Fibroblast of skin of left quadriceps (primary cell): ENCODE results near the gene PIGU.

Source experiments
- DNase-seq, 2 experiments: peaks; one replicate each; pipeline ENCODE4 v3.0.0-alpha.2; 2013; ENCODE audit warnings: low read depth in 2 of 2

Gene PIGU

GRCh38 chr20:34578521-34578920 is 98.4 kb downstream of the PIGU start:
- no peak for DNase-seq

- DNase-seq, result no peak
Measured at GRCh38 chr20:34578025-34578424, 98.9 kb downstream of the PIGU start.

DNA sequence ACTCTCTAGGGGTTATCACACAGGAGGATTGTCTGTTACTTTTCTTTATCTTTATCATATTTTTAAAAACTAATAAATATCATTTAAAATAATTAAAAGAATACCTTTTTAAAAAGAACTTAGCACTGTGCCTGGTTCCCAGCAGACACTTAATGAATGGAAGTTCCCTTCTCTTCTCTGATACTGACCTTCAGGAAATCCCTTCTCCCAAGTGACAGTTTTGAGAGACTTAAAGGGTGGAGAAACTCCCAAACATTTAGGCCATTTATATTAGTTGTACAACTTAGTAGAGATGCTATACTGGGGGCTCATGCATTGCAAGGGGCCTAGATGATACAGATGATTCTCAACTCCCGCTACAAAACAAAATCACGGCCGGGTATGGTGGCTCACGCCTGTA is 99.8 kb downstream of the PIGU start:
- no peak for DNase-seq

DNA sequence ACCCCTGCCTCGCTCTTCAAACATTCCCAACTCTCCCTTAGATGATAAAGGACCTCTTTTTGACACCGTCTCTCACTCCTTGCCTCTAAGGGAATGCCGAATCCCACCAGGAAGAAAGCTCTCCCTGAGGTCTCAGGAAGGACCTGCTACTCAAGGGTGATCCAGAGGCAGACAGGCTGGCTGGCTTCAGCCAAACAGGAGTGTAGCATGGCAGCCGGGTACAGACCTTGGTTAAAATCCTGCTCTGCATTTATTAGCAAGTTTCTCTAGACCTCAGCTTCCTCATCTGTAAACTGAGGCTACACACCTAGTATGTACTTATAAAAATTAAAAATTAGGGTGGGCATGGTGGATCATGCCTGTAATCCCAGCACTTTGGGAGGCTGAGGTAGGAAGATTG is 101.1 kb downstream of the PIGU start:
- no peak for DNase-seq

DNA sequence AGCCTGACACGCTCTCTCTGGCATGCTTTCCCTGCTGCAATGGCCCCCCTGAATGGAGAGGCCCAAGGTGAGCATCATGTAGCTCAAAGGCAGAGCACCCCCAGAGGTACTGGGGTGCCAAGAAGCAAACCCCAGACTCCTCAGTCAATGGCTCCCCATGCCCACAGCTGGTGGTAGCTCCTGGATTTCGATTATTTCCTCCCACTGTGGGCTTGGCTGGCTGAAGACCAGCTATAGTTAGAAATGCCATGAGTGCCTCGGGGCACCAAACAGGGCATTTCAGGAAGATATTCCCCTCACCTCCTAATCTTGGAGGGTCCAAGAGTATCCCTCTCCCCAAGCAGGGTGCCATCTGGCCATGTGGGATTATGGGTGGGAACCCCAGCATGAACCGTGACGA is 101.6 kb downstream of the PIGU start:
- no peak for DNase-seq

DNA sequence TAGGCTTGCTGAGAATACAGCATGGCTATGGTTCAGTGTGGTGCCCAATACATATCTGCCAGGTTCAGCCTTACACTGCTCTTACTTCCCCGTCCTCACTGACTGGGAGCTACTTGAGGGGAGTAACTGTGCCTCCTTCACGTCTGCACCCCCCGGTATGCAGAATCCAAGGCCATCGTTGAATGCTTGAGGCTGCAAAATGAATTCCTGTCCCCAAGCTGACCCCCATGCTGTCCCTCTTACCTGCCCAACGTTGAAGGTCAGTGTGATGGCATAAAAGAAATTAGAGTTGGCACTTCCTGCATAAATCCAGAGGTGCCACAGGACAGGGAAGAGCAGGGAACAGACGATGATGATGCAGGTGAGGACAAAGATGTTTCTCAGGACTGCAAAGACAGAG is 102.0 kb downstream of the PIGU start:
- DNase-seq, result no peak

DNA sequence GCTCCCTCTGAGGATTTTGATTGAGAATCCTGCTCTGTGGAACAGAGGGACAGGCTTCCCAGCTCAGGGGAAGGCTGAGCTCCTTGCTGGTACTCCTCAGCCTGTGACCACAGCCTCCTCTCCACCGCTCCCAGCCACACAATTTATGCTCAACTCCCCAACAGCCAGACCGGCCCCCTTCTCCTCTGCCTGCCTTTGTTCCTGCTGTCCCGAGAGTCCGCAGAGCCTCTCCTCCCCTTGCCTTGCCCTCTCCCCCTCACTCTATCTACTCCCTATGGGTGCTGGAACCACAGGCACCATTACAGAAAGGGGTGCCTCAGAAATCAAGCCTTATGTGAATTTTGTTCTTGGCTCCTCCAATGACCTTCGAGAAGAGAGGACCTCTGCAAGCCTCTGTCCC is 102.5 kb downstream of the PIGU start:
- no peak for DNase-seq

DNA sequence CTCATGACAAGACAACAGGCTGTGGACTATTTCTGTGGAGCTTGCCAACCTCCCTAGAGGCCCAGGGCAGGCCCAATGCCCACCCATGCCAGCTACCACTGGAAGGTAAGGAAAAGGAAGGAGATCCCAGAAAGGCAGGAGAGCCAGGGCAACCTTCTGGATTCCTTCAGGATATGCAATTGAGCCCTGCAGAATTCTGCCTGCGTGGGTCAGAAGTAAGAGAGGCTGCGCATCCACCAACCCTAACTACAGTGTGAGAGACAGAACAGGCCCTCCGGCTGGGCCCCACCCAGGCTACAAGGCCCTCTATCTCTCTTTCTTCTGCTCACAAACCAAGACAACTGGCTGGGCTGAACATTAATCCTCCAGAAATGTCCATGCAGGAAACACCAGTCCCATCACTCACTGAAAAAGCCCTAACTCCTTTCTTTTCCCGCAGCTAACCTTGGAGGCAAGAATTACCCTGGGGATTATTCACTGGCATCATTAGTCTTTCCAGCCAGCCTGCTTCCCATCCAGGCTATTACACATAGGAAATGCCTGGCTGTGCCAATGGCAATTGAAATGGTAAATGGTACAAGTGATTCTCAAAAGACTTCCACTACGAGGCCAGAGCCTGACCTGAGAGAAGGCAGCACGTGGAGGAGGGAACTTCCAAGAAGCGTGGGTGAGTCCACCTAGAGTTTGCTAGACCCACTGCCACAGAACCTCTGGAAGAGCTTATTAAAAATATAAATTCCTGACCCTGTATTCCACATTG is 103.2 kb downstream of the PIGU start:
- no peak for DNase-seq

GRCh38 chr20:34571753-34572152 is 105.1 kb downstream of the PIGU start:
- no peak for DNase-seq

DNA sequence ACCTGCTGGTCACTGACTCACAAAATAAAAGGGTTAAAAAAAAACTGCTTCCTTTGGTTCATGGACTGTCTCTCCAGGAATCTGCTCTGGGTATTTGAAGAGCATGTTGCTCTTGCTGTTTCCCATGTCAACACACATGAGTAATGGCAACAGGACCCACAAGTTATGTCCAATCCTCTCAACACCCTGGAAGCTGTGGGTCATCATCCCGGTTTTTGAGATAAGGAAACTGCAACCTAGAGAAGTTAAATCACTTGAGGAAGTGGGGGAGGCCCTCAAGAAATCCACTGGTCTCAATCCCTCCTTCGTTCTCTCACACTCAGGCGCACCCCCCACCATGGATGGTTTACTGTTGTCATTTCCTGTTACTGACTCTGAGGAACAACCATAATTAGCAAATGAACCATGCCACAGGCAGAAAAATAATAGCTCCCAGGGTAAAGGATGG is 106.0 kb downstream of the PIGU start:
- DNase-seq, result peak; percentile 30 to 36

DNA sequence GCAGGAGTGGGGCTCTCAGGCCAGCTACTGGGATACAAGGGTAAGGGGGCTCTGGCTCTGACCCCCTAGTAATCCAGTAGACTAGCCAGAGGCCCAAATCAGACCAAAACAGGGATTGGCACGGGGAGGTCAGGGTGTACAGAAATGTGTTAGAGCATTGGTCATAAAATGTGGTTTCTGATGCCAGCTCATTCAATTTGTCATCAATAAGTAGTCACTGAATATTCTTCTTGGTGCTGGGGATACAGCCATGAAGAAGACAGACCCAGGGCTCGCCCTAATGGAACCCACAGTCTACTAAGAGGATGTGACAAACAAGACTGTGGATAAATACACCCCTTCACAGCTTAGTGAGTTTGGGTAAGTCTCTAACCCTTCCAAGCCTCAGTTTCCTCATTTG is 107.3 kb downstream of the PIGU start:
- DNase-seq, result no peak

GRCh38 chr20:34567892-34568865 is 108.7 kb downstream of the PIGU start:
- no peak for DNase-seq

DNA sequence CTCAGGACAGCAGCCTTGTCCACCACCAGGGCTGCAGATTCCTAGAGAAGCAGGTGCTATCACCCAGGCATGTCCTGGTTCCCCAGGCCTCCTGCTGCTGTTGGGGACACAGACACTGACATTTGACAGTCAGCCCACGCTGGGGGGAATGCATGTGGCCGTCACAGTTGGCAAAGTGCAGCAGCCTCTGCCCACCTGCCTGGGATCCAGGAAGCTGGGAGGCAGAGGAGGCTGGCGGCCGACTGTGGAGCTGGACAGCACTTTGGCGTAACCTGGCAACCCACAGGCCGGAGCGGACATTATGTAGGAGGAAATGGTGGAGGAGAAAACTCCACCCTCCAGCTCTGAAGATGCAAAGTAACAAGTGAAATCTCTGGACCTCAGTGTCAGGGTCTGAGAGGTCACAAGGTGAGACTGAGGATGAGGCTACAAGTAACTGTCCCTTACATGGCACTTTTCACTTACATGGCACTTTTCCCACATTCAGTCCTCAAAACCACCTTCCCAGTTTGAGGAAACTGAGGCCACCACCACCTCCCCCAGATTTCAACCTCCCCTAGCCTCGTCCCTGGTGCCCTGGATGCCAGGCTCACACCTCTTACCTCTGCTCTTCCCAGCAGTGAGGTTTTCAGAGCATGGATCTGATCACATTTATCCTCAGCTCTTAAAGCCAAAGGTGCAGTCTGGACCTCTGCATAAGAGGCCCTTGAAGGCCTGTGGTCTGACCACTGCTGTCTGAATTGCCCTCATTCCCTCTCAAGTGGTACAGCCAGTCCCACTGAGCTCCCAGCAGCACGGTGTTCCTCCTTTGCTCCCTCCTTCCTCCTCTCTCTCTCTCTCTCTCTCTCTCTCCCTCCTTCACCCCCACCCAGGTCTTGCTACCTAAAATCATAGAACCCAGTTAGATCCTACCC is 109.7 kb downstream of the PIGU start:
- no peak for DNase-seq

DNA sequence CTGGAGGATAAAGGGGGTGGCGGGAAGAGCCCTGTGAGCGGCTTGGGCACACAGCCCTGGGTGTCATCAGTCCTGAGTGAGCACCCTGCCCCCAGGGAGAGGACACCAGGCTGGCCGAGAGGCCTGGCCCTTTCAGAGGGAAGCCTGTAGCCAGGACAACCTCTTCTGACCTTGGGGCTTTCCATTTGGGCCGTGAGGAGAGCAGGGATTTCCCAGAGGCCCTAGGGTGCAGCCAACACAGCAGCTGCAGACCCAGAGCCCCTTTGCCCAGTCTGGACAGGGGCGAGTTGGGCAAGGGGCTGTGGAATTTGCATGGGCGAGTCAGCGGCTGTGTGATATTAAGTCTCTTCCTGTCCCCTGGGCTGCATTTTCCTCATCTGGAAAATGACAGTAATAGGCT is 112.1 kb downstream of the PIGU start:
- DNase-seq, result no peak

DNA sequence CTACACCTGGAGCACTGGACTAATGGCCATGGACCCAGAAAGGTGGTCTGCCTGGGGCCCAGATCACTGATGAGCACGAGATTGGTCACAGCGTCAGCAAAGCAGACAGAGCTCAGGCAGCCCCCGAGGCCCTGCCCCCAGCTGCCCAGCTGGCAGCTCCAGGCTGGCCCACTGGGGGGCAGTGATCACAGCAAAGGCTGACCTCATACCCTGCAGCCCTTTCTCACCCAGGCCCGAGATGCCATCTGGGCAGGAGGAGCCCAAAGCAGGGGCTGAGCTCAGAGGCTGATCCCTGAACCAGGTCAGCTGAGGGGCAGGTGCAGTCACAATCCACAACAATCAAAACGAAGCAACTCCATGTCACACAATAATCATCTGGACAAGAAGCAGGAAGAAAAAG is 114.3 kb downstream of the PIGU start:
- DNase-seq, result no peak

DNA sequence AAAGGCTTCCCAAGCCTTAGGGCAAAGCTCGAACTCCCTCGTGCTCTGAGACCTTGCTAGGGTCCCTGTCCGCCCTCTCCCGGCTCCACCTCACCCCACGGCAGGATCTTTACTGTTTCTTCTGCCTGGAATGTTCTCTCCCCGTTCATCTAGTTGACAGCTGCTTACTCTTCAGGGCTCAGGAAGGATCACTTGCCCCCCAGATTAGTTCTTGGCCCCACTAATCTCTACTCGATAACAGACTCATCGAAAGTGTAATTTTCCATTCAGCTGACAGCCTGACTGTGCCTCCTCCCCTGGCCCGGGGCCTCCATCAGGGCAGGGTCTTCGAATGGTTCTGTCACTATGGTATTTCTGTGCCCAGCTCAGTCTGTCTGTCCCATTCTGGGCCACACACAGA is 115.2 kb downstream of the PIGU start:
- no peak for DNase-seq

- DNase-seq, result no peak
Measured at GRCh38 chr20:34560614-34561013, 116.3 kb downstream of the PIGU start.

GRCh38 chr20:34560141-34560523 is 116.8 kb downstream of the PIGU start:
- DNase-seq, result no peak

- no peak for DNase-seq
Measured at GRCh38 chr20:34559311-34560140, 117.4 kb downstream of the PIGU start.

DNA sequence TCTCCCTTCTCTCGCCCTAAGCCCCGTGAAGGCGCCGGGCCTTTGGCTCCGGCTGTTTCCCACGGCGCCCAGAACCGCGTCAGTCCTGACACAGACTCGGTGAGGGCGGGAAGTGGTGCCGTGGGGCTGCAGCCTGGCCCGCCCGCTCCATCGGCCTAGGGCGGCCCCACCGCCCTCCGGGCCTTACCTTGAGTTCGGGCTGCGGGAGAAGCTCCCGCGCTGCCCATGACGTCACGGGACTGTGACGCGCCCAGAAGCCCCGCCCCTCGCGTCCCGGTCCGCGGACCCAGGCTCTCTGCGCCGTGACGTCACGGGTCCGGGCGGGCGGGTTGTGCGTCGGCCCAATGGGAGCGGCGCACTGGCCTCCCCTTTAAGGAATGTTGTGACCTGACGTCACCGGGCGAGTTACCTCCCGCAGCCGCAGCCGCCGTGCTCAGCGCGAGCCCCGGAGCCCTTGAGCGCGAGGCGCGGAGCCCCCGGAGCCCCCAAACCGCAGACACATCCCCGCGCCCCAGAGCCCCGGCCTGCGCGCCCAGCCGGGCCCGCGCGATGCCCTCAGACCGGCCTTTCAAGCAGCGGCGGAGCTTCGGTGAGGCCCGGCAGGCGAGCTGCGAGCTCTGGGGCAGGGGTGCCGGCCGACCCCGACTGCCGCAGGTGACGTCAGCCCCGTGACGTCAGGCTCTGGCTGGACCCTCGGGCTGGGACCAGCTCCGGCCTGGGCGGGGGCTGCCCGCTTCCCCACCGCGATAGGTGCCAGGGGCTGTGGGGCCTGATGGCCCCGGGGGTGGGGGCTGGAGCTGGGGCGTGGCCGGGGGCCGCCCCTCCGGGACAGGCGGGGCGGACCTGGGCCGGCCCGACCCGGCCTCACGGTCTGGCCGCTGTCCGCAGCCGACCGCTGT is 118.3 kb downstream of the PIGU start, which contains the start of gene MAP1LC3A:
Gene MAP1LC3A (plus strand): TSS at position 399 of the 899 bp plus-strand sequence. CDS start 151 bp downstream, at position 550.
- DNase-seq, result peak; percentile 91 to 93
